Spleen (tissue), 11 donors: ENCODE measurements around the gene CRB1. TPM values are rescaled to one million over a fixed set of nuclear protein-coding genes. Genes with fewer than 3 reads are reported as not detected.

Source experiments
- DNase-seq: peaks from one replicate; pipeline ENCODE4 v3.0.0-alpha.2; 2020
- H3K27ac ChIP-seq, 8 donors: fragments of 200-600 bp; sonication (generic) in 7 of 8; 1 replicate in 4 of 8; 2 replicates in 4 of 8; pipeline versions ENCODE4 v1.5.0 to v1.8.0; 2016 to 2021; ENCODE audit warnings: inconsistent platforms in 4 of 8, mild to moderate bottlenecking in 4 of 8, moderate library complexity in 1 of 8
- H3K27me3 ChIP-seq, 7 donors: fragments of 200-600 bp; sonication (generic) in 6 of 7; replicated peaks in 1 of 7; 1 replicate in 4 of 7; 2 replicates in 3 of 7; pipeline versions ENCODE4 v1.5.0 to v1.8.0; 2016 to 2021; ENCODE audit warnings: inconsistent platforms in 3 of 7, mild to moderate bottlenecking in 1 of 7
- H3K36me3 ChIP-seq, 6 donors: fragments of 200-600 bp; sonication (generic) in 5 of 6; 1 replicate in 4 of 6; 2 replicates in 2 of 6; pipeline versions ENCODE4 v1.5.0 to v1.8.0; 2016 to 2021; ENCODE audit warnings: inconsistent platforms in 2 of 6
- H3K4me1 ChIP-seq, 6 donors: fragments of 200-600 bp; sonication (generic) in 5 of 6; 1 replicate in 3 of 6; 2 replicates in 3 of 6; pipeline versions ENCODE4 v1.5.0 to v1.8.0; 2016 to 2021; ENCODE audit warnings: inconsistent platforms in 3 of 6
- H3K4me3 ChIP-seq, 8 donors: fragments of 200-600 bp; sonication (generic) in 7 of 8; 1 replicate in 4 of 8; 2 replicates in 4 of 8; pipeline versions ENCODE4 v1.5.0 to v1.8.0; 2016 to 2021; ENCODE audit warnings: inconsistent platforms in 4 of 8, mild to moderate bottlenecking in 4 of 8, moderate library complexity in 2 of 8
- H3K9me3 ChIP-seq, 8 donors: fragments of 200-600 bp; sonication (generic) in 7 of 8; 1 replicate in 4 of 8; 2 replicates in 4 of 8; pipeline versions ENCODE4 v1.5.0 to v1.8.0; 2016 to 2021; ENCODE audit warnings: inconsistent platforms in 4 of 8
- POLR2A ChIP-seq, 3 donors: fragments of 450-650 bp; IDR thresholded peaks; one replicate each; pipeline ENCODE4 v1.5.1; 2017; ENCODE audit warnings: antibody characterized with exemption in 3 of 3, mild to moderate bottlenecking in 1 of 3
- POLR2AphosphoS5 ChIP-seq, 3 donors: sonication (generic); formaldehyde crosslinking; IDR thresholded peaks; one replicate each; pipeline ENCODE4 v1.5.1; 2017; ENCODE audit warnings: antibody characterized with exemption in 3 of 3
- WGBS, 5 donors: extraction: QIAGEN DNeasy Blood & Tissue Kit in 3 of 5; methylation state at CpG; one replicate each; pipeline versions ENCODE4 v1.1.5 to v1.1.7; 2013 to 2018; 5-methylcytosine and 5-hydroxymethylcytosine counted together
- intact Hi-C: fragments of 100-400 bp; cut with DNase I; formaldehyde crosslinking; loops from one replicate; pipeline ENCODE4 v1.15.0; 2023; ENCODE audit warnings: low total_unique reads
- polyA plus RNA-seq, 3 donors: library from polyadenylated mRNA; stranded (reverse); fragments of 200-250 nt; gene quantifications; one replicate each; pipeline ENCODE4 v1.2.1, GENCODE V29; 2013
- total RNA-seq, 7 donors: library from RNA; depleted of rRNA in 3 of 7; stranded (reverse); fragments of >200 nt in 3 of 7; fragmentation: NEBNext Ultra II Directional in 4 of 7; extraction: Animal tissue kit (Norgen Biotek cat#: 25700) in 4 of 7; gene quantifications; one replicate each; pipeline versions ENCODE4 v1.1.0 to v1.2.1, GENCODE V29; 2016 to 2021
- TF ChIP-seq, protein P1 (sequence below), 11 experiments: fragments of 200-600 bp in 7 of 11; fragments of 450-650 bp in 4 of 11; sonication (generic) in 4 of 11; IDR thresholded peaks in 8 of 11; conservative IDR thresholded peaks in 3 of 11; 1 replicate in 7 of 11; 2 replicates in 4 of 11; pipeline versions ENCODE4 v1.4.0 to v1.8.0; 2016 to 2021; ENCODE audit warnings: antibody characterized with exemption in 11 of 11, inconsistent platforms in 4 of 11, mild to moderate bottlenecking in 1 of 11
- donor health status: healthy with polysubstance abuse.
- donor health status: DM: no; HTN: no; CAD: no; lungs with moderate emphysema.
- donor health status: DM: no; HTN: no; CAD: no.
- donor health status: Bipolar disorder and iron deficiency.
- donor health status: healthy.
- donor health status: DM: no; HTN: no; CAD: no.
- donor health status: DM: yes; HTN: yes; CAD: no.

The CRB1 gene
- total and polyA plus RNA-seq, 10 donors = 0.05 to 0.49 (median 0.20) TPM; not detected in 1

DNA sequence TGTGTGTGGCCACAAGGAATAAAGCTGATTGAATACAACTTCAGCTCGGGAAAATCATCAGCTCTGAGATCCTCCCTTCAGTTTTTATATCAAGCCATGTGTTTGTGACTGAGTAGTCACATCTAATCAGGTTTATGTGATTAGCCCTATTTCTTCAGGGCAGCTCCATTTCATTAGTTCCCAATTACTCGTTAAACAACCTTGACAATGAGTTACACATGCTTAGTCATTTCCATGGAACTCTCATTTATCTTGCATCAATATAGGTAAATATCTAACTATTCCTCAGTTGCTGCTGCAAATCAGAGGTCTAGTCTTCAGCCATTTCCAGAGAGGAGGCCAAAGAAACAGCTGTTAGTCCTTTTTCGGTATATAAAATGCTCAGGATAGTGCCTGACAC, 16.3 kb downstream of the CRB1 start:
- H3K27me3 ChIP-seq = no peaks in the 10 kb centered on the region
- intact Hi-C loops = no loop called here
- DNase-seq = no peak
- no peak for TF ChIP-seq POLR2AphosphoS5 (IDR thresholded peaks at IDR 0.05)
- WGBS, 5 donors = 79 to 92% (median 88%) methylated on average over 3 of the region's 3 CpGs
- no peak overlapping the region for H3K4me3 ChIP-seq
- H3K36me3 ChIP-seq = no peaks in the 10 kb centered on the region
- H3K27ac ChIP-seq = no peak overlapping the region
- no peaks in the 10 kb centered on the region for H3K4me1 ChIP-seq
- H3K9me3 ChIP-seq = no peaks in the 10 kb centered on the region

DNA sequence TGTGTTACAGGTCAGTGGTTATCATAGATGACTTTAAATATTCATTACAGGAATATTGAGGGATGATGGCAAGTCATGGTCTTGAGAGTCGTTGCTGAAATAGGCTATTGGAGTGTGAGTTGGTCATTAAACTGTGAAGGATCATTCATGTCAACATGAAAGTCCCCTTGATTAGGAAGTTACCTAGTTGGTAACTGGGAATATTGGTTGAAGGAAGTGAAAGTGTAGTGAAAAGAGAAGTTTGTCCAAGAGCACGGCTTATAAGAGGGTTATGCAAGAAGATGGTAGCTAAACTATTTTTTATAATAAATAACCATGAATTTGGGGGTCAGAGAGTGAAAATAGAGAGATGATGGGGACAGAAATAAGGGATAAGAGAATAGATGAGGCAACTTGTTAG, 16.9 kb downstream of the CRB1 start:
- WGBS, 5 donors = 49 to 72% (median 62%) methylated on average over 2 of the region's 2 CpGs
- Histone ChIP-seq H3K9me3 (no peaks in the 10 kb centered on the region), H3K4me3 (no peak overlapping the region), H3K36me3 (no peaks in the 10 kb centered on the region), H3K4me1 (no peaks in the 10 kb centered on the region), H3K27me3 (no peaks in the 10 kb centered on the region), H3K27ac (no peak overlapping the region)
- intact Hi-C loops = no loop called here
- no peak for DNase-seq
- TF ChIP-seq, protein P1, sequence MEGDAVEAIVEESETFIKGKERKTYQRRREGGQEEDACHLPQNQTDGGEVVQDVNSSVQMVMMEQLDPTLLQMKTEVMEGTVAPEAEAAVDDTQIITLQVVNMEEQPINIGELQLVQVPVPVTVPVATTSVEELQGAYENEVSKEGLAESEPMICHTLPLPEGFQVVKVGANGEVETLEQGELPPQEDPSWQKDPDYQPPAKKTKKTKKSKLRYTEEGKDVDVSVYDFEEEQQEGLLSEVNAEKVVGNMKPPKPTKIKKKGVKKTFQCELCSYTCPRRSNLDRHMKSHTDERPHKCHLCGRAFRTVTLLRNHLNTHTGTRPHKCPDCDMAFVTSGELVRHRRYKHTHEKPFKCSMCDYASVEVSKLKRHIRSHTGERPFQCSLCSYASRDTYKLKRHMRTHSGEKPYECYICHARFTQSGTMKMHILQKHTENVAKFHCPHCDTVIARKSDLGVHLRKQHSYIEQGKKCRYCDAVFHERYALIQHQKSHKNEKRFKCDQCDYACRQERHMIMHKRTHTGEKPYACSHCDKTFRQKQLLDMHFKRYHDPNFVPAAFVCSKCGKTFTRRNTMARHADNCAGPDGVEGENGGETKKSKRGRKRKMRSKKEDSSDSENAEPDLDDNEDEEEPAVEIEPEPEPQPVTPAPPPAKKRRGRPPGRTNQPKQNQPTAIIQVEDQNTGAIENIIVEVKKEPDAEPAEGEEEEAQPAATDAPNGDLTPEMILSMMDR (IDR thresholded peaks at IDR 0.05 in 8 of 11, conservative IDR thresholded peaks at IDR 0.05 in 3 of 11) = no peak
- TF ChIP-seq POLR2AphosphoS5 (IDR thresholded peaks at IDR 0.05) (no peak), POLR2A (IDR thresholded peaks at IDR 0.05) (no peak)

DNA sequence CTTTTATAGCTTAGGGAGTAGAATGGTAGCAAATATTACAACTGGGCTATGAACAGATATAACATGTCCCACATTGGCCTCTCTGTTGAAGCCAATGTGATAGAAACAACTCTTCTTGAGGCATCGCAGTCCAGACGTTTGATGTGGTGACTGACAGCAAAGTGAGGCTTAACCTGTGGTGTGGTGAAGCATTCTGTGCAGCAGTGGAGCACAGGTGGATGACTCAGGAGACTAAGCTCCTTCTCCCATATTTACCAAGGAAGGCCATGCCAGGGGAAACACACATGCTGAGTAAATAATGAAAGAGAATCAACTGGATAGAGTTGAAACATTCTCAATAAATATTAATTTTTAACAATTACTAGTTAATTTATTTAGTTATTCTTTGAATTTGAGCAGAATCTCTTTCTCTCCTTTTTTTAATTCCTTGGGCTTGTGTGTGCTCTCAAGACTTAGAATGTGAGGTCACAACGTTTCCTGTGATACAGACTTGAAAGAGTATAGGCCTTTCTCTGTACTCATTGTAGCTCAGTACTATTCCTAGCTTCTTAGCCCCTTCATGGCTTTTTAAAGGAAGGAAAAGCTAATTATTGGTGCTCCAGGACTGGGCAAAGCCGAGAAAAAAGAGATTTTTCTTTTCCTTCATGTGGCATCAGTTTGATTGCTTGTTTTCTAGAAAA, 17.6 kb downstream of the CRB1 start:
- no peaks in the 10 kb centered on the region for H3K9me3 ChIP-seq
- TF ChIP-seq POLR2A (IDR thresholded peaks at IDR 0.05) = no peak
- TF ChIP-seq POLR2AphosphoS5 (IDR thresholded peaks at IDR 0.05) = no peak
- TF ChIP-seq, protein P1 (IDR thresholded peaks at IDR 0.05 in 8 of 11, conservative IDR thresholded peaks at IDR 0.05 in 3 of 11) = no peak
- H3K4me3 ChIP-seq = no peak overlapping the region
- intact Hi-C loops = no loop called here
- DNase-seq = no peak
- WGBS, 5 donors = 67 to 81% (median 75%) methylated on average over 4 of the region's 4 CpGs
- no peaks in the 10 kb centered on the region for H3K4me1 ChIP-seq
- H3K27me3 ChIP-seq = no peaks in the 10 kb centered on the region
- no peaks in the 10 kb centered on the region for H3K36me3 ChIP-seq
- no peak overlapping the region for H3K27ac ChIP-seq

DNA sequence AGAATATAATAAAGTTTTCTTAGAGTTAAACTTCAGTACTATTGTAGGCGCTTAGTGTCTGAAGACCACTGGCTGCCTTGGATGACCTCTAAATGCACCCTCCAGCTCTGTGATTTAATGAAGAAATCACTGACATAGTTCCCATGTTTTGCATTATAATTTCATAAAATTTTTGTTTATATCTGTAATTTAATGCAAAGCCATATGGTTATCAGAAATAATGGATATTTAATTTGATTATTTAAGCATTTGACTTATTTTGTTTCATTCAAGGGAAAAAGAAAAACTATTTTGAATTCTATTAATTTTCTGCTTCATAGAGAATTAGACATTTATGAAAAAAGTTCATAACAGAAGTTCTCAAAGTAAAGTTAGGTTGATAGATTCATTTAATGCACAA, 18.6 kb downstream of the CRB1 start:
- DNase-seq = no peak
- no peak for TF ChIP-seq POLR2AphosphoS5 (IDR thresholded peaks at IDR 0.05)
- TF ChIP-seq, protein P1 (IDR thresholded peaks at IDR 0.05 in 8 of 11, conservative IDR thresholded peaks at IDR 0.05 in 3 of 11) = no peak
- TF ChIP-seq POLR2A (IDR thresholded peaks at IDR 0.05) = no peak
- WGBS, 5 donors = 93 to 100% (median 98%) methylated on average over 1 of the region's 1 CpG
- Histone ChIP-seq H3K27me3 (no peaks in the 10 kb centered on the region), H3K4me1 (no peaks in the 10 kb centered on the region), H3K36me3 (no peaks in the 10 kb centered on the region), H3K27ac (no peak overlapping the region), H3K9me3 (no peaks in the 10 kb centered on the region), H3K4me3 (no peak overlapping the region)
- intact Hi-C loops = no loop called here
